Fibroblast of lung (primary cell): ENCODE measurements around the gene TMEM203.

ENCODE experiments used
- EZH2 ChIP-seq: IDR thresholded peaks from 2 replicates; pipeline ENCODE4 v1.5.1; 2012; ENCODE audit warnings: low read length, control low read depth, mild to moderate bottlenecking; ENCODE audit errors: missing control alignments
- TF ChIP-seq, protein P1 (sequence below), 2 donors: IDR thresholded peaks in 1 of 2; conservative IDR thresholded peaks in 1 of 2; 1 replicate in 1 of 2; 2 replicates in 1 of 2; pipeline ENCODE4 v1.5.1; 2011 to 2012; ENCODE audit warnings: low read length in 2 of 2, control low read depth in 1 of 2, inconsistent platforms in 1 of 2, low read depth in 1 of 2, mild to moderate bottlenecking in 1 of 2

DNA sequence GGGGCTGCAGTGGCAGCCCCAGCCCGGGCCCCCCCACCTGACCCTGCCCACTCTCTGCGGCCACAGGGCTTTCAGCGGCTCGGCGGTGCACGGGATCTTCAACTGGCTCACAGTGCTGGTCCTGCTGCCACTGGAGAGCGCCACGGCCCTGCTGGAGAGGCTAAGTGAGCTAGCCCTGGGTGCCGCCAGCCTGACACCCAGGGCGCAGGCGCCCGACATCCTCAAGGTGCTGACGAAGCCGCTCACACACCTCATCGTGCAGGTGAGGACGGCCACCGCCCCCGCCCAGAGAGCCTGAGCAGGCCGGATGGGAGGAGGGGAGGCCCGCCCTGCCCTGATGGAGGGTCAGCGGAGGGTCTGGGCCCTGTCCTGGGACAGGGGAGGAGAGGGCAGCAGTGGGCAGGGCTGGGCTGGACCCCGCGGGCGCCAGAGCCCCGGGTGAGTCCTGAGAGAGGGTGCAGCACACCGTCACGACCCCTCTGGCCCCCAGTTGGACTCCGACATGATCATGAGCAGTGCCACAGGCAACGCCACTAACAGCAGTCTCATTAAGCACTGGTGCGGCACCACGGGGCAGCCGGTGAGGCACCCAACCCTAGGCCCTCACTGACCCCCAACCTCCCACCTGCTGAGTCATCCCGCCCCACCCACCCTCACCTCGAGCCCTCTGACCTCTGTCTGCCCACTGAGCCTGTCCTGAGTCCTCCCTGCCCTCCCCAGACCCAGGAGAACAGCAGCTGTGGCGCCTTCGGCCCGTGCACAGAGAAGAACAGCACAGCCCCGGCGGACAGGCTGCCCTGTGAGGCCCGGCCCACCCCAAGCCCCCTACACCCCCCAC, 27.9 kb upstream of the TMEM203 start:
- TF ChIP-seq, protein P1, sequence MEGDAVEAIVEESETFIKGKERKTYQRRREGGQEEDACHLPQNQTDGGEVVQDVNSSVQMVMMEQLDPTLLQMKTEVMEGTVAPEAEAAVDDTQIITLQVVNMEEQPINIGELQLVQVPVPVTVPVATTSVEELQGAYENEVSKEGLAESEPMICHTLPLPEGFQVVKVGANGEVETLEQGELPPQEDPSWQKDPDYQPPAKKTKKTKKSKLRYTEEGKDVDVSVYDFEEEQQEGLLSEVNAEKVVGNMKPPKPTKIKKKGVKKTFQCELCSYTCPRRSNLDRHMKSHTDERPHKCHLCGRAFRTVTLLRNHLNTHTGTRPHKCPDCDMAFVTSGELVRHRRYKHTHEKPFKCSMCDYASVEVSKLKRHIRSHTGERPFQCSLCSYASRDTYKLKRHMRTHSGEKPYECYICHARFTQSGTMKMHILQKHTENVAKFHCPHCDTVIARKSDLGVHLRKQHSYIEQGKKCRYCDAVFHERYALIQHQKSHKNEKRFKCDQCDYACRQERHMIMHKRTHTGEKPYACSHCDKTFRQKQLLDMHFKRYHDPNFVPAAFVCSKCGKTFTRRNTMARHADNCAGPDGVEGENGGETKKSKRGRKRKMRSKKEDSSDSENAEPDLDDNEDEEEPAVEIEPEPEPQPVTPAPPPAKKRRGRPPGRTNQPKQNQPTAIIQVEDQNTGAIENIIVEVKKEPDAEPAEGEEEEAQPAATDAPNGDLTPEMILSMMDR (conservative IDR thresholded peaks at IDR 0.05 in 1 of 2, IDR thresholded peaks at IDR 0.05 in 1 of 2; ENCODE audit: low read depth in 1 of 2, low read length in 2 of 2): no peak
- no peak for TF ChIP-seq EZH2
